ENCODE measurements around the gene IL5.
A peak's percentile ranks its signal among the peaks of the same experiment; 100 is the strongest.

Gene IL5

GRCh38 chr5:132499440-132500243 lies 43.7 kb downstream of the IL5 start:
- H3K4me1 ChIP-seq, result peaks cover 14% of the 10 kb centered on the region

GRCh38 chr5:132498686-132499271 lies 44.5 kb downstream of the IL5 start:
- H3K9ac ChIP-seq, result no peak overlapping the region
- TF ChIP-seq CTCF (IDR thresholded peaks at IDR 0.05), result no peak
- H3K79me2 ChIP-seq, result no peaks in the 10 kb centered on the region
- no peak overlapping the region for H3K4me3 ChIP-seq (ENCODE audit: low read depth, low read length)
- H3K27me3 ChIP-seq (ENCODE audit: control insufficient read depth, insufficient read depth, low read length), result no peaks in the 10 kb centered on the region
- peak overlapping the region; percentile 81 for H3K27ac ChIP-seq
- no peaks in the 10 kb centered on the region for H3K36me3 ChIP-seq (ENCODE audit: control insufficient read depth, insufficient read depth, low read length)
- H3K9me3 ChIP-seq (ENCODE audit: control insufficient read depth, low read length), result no peaks in the 10 kb centered on the region
- H3K4me1 ChIP-seq, result peaks cover 14% of the 10 kb centered on the region
- H2AFZ ChIP-seq, result no peak overlapping the region
- no peak overlapping the region for H3K4me2 ChIP-seq (ENCODE audit: low read length)

More at GRCh38 chr5:132499440-132500243, 43.7 kb downstream of the IL5 start:
- no peak for TF ChIP-seq CTCF (IDR thresholded peaks at IDR 0.05)
- H3K4me3 ChIP-seq (ENCODE audit: low read depth, low read length), result no peak overlapping the region
- H3K9ac ChIP-seq, result no peak overlapping the region
- no peaks in the 10 kb centered on the region for H3K36me3 ChIP-seq (ENCODE audit: control insufficient read depth, insufficient read depth, low read length)
- no peak overlapping the region for H3K4me2 ChIP-seq (ENCODE audit: low read length)
- H3K79me2 ChIP-seq, result no peaks in the 10 kb centered on the region
- H2AFZ ChIP-seq, result no peak overlapping the region
- no peaks in the 10 kb centered on the region for H3K9me3 ChIP-seq (ENCODE audit: control insufficient read depth, low read length)
- no peaks in the 10 kb centered on the region for H3K27me3 ChIP-seq (ENCODE audit: control insufficient read depth, insufficient read depth, low read length)
- no peak overlapping the region for H3K27ac ChIP-seq

GRCh38 chr5:132498152-132498551 lies 45.2 kb downstream of the IL5 start:
- H3K4me3 ChIP-seq (ENCODE audit: low read depth, low read length), result no peak overlapping the region
- no peaks in the 10 kb centered on the region for H3K79me2 ChIP-seq
- peaks cover 14% of the 10 kb centered on the region for H3K4me1 ChIP-seq
- no peaks in the 10 kb centered on the region for H3K9me3 ChIP-seq (ENCODE audit: control insufficient read depth, low read length)
- peak overlapping the region; percentile 96 for H2AFZ ChIP-seq
- no peaks in the 10 kb centered on the region for H3K36me3 ChIP-seq (ENCODE audit: control insufficient read depth, insufficient read depth, low read length)
- no peak overlapping the region for H3K4me2 ChIP-seq (ENCODE audit: low read length)
- peak overlapping the region; percentile 81 for H3K27ac ChIP-seq
- TF ChIP-seq CTCF (IDR thresholded peaks at IDR 0.05), result no peak
- H3K9ac ChIP-seq, result no peak overlapping the region
- H3K27me3 ChIP-seq (ENCODE audit: control insufficient read depth, insufficient read depth, low read length), result no peaks in the 10 kb centered on the region

- no peaks in the 10 kb centered on the region for H3K36me3 ChIP-seq (ENCODE audit: control insufficient read depth, insufficient read depth, low read length)
- H3K27me3 ChIP-seq (ENCODE audit: control insufficient read depth, insufficient read depth, low read length), result no peaks in the 10 kb centered on the region
- peak overlapping the region; percentile 81 for H3K27ac ChIP-seq
- H2AFZ ChIP-seq, result peak overlapping the region; percentile 96
- H3K4me1 ChIP-seq, result peaks cover 14% of the 10 kb centered on the region
- no peaks in the 10 kb centered on the region for H3K79me2 ChIP-seq
- peak overlapping the region; percentile 76 for H3K4me2 ChIP-seq (ENCODE audit: low read length)
- H3K9me3 ChIP-seq (ENCODE audit: control insufficient read depth, low read length), result no peaks in the 10 kb centered on the region
- no peak overlapping the region for H3K9ac ChIP-seq
- no peak for TF ChIP-seq CTCF (IDR thresholded peaks at IDR 0.05)
- peak overlapping the region; percentile 58 for H3K4me3 ChIP-seq (ENCODE audit: low read depth, low read length)
Observed at GRCh38 chr5:132497488-132497997, 45.8 kb downstream of the IL5 start.
